ENCODE results near the gene NINL.
"Not testable (repeated sequence)": the region's sequence is repeated elsewhere in the genome, so short reads cannot be mapped to it uniquely, and the experiment has no call there.

GRCh38 chr20:25550645-25551337 lies 34.5 kb downstream of the NINL start:
- not testable (repeated sequence) for TF ChIP-seq POLR2A (IDR thresholded peaks at IDR 0.05); CTCF (IDR thresholded peaks at IDR 0.05 in 4 of 5, conservative IDR thresholded peaks at IDR 0.05 in 1 of 5)

All from gastrocnemius medialis (tissue), 4 donors.